NCI-H1048 (cell line): ENCODE measurements around the gene PHACTR1.

ENCODE experiments used
- DNase-seq: peaks from one replicate; lab custom pipeline; 2025; lab: John Stamatoyannopoulos, UW

PHACTR1 gene

GRCh38 chr6:13289789-13290318, 573.3 kb downstream of the PHACTR1 start:
- no peak for DNase-seq

GRCh38 chr6:13290335-13290734, 573.8 kb downstream of the PHACTR1 start:
- DNase-seq, result no peak

- DNase-seq, result no peak
These were observed 576.2 kb downstream of the PHACTR1 start for GRCh38 chr6:13292774-13293173.

GRCh38 chr6:13294499-13295069, 578.0 kb downstream of the PHACTR1 start:
- DNase-seq, result no peak

GRCh38 chr6:13295576-13295975, 579.0 kb downstream of the PHACTR1 start:
- no peak for DNase-seq

- no peak for DNase-seq
These were observed 580.0 kb downstream of the PHACTR1 start for GRCh38 chr6:13296536-13296997.

GRCh38 chr6:13297391-13297790, 580.8 kb downstream of the PHACTR1 start:
- DNase-seq, result no peak

DNA sequence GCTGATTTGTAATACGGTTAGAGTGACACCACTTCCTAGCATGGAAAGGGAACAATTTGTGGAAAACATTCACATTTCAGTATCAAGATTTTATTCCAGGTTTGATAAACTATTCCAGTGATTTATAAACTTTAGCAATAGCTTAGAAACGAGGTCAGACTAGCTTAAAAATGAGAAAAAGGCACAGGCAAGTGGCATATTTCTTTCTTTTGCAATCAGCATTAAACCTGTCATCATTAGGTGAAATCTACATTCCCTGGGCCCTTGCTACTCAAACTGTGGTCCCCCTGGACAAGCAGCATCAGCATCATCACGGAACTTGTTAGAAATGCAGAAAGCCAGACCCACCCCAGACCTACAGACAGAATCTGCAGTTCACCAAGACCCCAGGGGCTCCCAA, 581.9 kb downstream of the PHACTR1 start:
- no peak for DNase-seq

DNA sequence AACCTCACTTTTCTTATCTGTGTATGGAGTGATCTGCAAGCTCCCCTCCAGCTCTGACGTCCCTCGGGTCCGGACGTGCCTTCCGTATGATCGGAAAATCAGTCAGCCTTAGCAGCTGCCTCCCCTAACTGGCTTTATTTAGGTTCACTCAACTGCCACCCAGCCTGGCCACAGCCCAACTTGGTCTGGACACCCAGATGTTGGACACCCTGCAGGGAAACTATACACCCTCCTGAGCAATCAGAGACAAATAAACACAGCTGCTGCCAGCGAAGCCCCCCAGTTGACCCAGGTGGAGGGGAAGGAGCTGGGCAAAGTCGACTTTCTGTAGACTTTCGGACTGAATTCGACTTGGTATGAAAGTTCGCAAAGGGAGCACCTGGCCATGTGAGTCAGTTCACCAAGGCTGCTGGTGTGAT, 582.8 kb downstream of the PHACTR1 start:
- no peak for DNase-seq

- no peak for DNase-seq
These were observed 583.4 kb downstream of the PHACTR1 start for GRCh38 chr6:13299918-13300317.

- DNase-seq, result no peak
These were observed 584.4 kb downstream of the PHACTR1 start for GRCh38 chr6:13300643-13301590.

DNA sequence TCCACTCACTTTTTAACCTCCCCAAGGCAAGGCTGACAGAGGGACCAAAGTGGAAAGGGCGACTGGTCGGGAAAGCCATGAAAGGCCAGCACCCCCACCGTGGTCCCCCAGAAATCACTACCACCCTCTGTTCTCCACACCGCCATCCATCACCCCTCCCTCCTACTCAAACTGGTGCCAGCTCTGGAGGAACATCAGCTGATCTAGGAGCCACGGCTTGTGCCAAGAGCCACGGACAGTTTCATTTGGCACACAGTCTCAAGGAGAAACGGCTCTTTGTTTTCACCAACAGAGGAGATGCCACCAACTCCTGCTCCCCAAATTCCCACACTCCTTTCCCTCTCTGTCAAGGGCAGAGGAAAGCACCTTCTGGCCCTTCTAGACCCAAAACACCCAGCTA, 585.7 kb downstream of the PHACTR1 start:
- no peak for DNase-seq

GRCh38 chr6:13302751-13303667, 586.4 kb downstream of the PHACTR1 start:
- DNase-seq, result no peak

DNA sequence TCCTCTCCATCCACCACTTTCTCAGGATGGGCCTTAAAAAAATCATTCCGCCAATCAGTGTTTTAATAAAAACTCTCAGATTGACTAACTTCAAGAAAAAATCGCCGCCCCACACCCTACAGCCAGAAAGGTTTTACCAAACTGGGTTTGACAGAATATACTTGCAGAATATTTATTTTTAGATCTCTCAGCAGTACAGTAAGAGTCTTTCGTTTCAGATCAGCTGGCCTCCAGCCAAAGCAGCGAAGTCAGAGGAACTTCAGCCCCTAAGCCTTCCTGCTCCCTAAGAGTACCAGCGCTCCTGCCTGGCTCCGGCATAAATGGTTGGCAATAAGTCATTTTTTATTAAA, 587.1 kb downstream of the PHACTR1 start:
- DNase-seq, result no peak

GRCh38 chr6:13304101-13304500, 587.5 kb downstream of the PHACTR1 start:
- DNase-seq, result no peak

DNA sequence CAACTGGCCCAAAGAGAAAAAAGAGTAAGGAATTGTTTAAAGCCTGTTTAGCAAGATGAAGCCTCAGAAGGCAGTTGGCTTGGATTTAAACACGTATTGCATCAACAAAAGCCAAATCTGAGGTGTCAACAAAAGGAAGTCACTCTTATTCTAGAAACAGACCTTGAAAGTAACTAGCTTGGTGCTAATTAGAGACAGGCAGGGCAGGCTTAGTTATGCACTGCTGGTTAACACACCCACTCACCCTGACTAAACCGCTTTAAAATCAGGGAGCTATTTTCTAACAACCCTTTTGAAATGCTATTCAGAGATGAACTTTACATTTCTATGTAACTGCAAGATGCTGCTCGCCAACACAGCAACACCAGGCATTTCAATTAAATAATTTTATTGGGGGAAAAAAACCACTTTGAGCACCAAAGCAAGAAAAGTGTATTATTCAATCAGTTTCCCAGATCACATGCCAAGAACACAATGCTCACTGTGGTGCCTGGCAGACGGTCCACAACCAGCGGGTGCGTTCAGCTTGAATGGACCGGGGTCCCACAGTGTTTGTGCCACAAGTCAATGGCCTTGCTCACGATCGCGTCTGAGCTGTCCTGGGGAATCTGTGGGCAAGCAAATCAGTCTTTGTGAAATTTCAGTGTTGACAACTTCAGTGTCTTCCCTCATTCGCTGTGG, 588.2 kb downstream of the PHACTR1 start:
- no peak for DNase-seq

GRCh38 chr6:13305288-13305687, 588.7 kb downstream of the PHACTR1 start:
- no peak for DNase-seq

- DNase-seq, result no peak
These were observed 589.2 kb downstream of the PHACTR1 start for GRCh38 chr6:13305791-13306190.

GRCh38 chr6:13307508-13307995, 591.0 kb downstream of the PHACTR1 start:
- no peak for DNase-seq

DNA sequence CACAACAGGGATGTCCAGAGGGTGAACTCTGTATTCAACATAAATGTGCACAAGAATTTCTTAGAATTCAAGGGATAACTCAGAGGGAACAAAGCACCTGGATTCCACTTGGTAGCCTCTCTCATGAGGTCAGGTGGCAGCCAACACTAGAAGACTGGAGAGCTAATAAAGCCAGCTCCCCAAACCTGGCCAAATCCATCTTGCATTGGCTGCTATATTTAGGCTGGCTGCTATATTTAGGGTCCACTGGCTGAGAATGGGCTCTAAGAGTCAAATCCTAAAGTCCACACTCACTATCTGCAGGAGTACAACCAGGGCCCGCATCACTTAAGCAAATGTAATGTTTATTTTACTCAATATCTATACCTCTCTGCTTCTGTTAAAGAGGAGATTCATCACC, 591.8 kb downstream of the PHACTR1 start:
- DNase-seq, result no peak

GRCh38 chr6:13311155-13311554, 594.6 kb downstream of the PHACTR1 start:
- DNase-seq, result no peak
